ENCODE measurements around the gene APOBEC3G.

- no peak for TF ChIP-seq REST (IDR thresholded peaks at IDR 0.05; ENCODE audit: insufficient replicate concordance, low read depth)
- no peak for TF ChIP-seq CTCF (IDR thresholded peaks at IDR 0.05; ENCODE audit: insufficient read depth, low read length)
- TF ChIP-seq POLR2AphosphoS5 (IDR thresholded peaks at IDR 0.05; ENCODE audit: low read depth) = no peak
- no peak for TF ChIP-seq SPI1 (IDR thresholded peaks at IDR 0.05; ENCODE audit: borderline replicate concordance, low read depth)
Measured at GRCh38 chr22:39134366-39135091, 57.5 kb downstream of the APOBEC3G start.

Data from HL-60 (cell line).